GM19240 (cell line): ENCODE measurements around the gene MTA2.
A peak's percentile ranks its signal among the peaks of the same experiment; 100 is the strongest.
"Not testable (repeated sequence)": the region's sequence is repeated elsewhere in the genome, so short reads cannot be mapped to it uniquely, and the experiment has no call there.

Source experiments
- DNase-seq: peaks from one replicate; pipeline ENCODE4 v3.0.0; 2011; ENCODE audit warnings: low spot score; ENCODE audit not compliant: insufficient read length

MTA2 gene

GRCh38 chr11:62601372-62602140 lies at the start of gene MTA2:
Gene MTA2, minus strand, starts transcription at chr11:62601865. Its CDS starts 415 bp downstream, at chr11:62601450.
- DNase-seq = peak; percentile 86

- not testable (repeated sequence) for DNase-seq
These were observed 48.6 kb upstream of the MTA2 start for GRCh38 chr11:62650283-62650682.

- no peak for DNase-seq
These were observed 47.8 kb upstream of the MTA2 start for GRCh38 chr11:62649486-62649885.

- DNase-seq = no peak
These were observed 47.3 kb upstream of the MTA2 start for GRCh38 chr11:62648967-62649364.

- no peak for DNase-seq
These were observed 46.7 kb upstream of the MTA2 start for GRCh38 chr11:62648185-62648966.

- no peak for DNase-seq
These were observed 45.9 kb upstream of the MTA2 start for GRCh38 chr11:62647609-62648005.

- DNase-seq = no peak
These were observed 45.4 kb upstream of the MTA2 start for GRCh38 chr11:62646825-62647608.

GRCh38 chr11:62645946-62646824 lies 44.5 kb upstream of the MTA2 start, which contains the start of gene GANAB:
Gene GANAB, minus strand, starts transcription at chr11:62646613. Its CDS starts 14 bp downstream, at chr11:62646599.
- peak; percentile 98 for DNase-seq

GRCh38 chr11:62645671-62645945 lies 43.9 kb upstream of the MTA2 start:
- DNase-seq = no peak

GRCh38 chr11:62644220-62644619 lies 42.6 kb upstream of the MTA2 start:
- no peak for DNase-seq

GRCh38 chr11:62632492-62632891 lies 30.8 kb upstream of the MTA2 start:
- DNase-seq = no peak

GRCh38 chr11:62627713-62628112 lies 26.0 kb upstream of the MTA2 start:
- DNase-seq = no peak

GRCh38 chr11:62622476-62623089 lies 20.9 kb upstream of the MTA2 start:
- no peak for DNase-seq

- DNase-seq = peak; percentile 98
These were observed 20.2 kb upstream of the MTA2 start, which contains the start of gene B3GAT3 for GRCh38 chr11:62621567-62622470. Gene B3GAT3, minus strand, starts transcription at chr11:62621986. Its CDS starts 39 bp downstream, at chr11:62621947.

- no peak for DNase-seq
These were observed 19.4 kb upstream of the MTA2 start for GRCh38 chr11:62621027-62621566.

- not testable (repeated sequence) for DNase-seq
These were observed 15.3 kb upstream of the MTA2 start for GRCh38 chr11:62616957-62617356.

GRCh38 chr11:62615521-62615920 lies 13.9 kb upstream of the MTA2 start:
- DNase-seq = no peak

GRCh38 chr11:62614275-62614674 lies 12.6 kb upstream of the MTA2 start:
- no peak for DNase-seq

GRCh38 chr11:62613291-62613778 lies 11.7 kb upstream of the MTA2 start:
- no peak for DNase-seq
